Brain microvascular endothelial cell (primary cell): ENCODE measurements around the gene YOD1.

Experiments
- DNase-seq: peaks from one replicate; pipeline ENCODE4 v3.0.0-alpha.2; 2020
- H3K27ac ChIP-seq: fragments of 250-450 bp; sonication (Bioruptor Pico); 2 replicates; pipeline ENCODE4 v1.5.1; 2020; ENCODE audit warnings: mild to moderate bottlenecking, moderate library complexity
- H3K27me3 ChIP-seq: fragments of 250-450 bp; sonication (Bioruptor Pico); replicated peaks from 2 replicates; pipeline ENCODE4 v1.5.1; 2020; ENCODE audit warnings: mild to moderate bottlenecking
- H3K36me3 ChIP-seq: fragments of 250-450 bp; sonication (Bioruptor Pico); replicated peaks from 2 replicates; pipeline ENCODE4 v1.5.1; 2020; ENCODE audit warnings: mild to moderate bottlenecking
- H3K4me3 ChIP-seq: 2 replicates; pipeline ENCODE4 v1.5.1; 2011; ENCODE audit warnings: low read depth, mild to moderate bottlenecking, control low read depth, low read length, moderate library complexity
- in situ Hi-C: cut with HindIII; loops from 2 replicates; pipeline ENCODE4 v1.10.0; 2017; ENCODE audit warnings: low sequenced_read_pairs, low pct_ligation_motif_present
- TF ChIP-seq, protein P1 (sequence below): IDR thresholded peaks from 2 replicates; pipeline ENCODE4 v1.5.1; 2011; ENCODE audit warnings: low read depth, mild to moderate bottlenecking, moderate library complexity, low read length, control low read depth, inconsistent platforms; ENCODE audit errors: missing control alignments

Gene YOD1

DNA sequence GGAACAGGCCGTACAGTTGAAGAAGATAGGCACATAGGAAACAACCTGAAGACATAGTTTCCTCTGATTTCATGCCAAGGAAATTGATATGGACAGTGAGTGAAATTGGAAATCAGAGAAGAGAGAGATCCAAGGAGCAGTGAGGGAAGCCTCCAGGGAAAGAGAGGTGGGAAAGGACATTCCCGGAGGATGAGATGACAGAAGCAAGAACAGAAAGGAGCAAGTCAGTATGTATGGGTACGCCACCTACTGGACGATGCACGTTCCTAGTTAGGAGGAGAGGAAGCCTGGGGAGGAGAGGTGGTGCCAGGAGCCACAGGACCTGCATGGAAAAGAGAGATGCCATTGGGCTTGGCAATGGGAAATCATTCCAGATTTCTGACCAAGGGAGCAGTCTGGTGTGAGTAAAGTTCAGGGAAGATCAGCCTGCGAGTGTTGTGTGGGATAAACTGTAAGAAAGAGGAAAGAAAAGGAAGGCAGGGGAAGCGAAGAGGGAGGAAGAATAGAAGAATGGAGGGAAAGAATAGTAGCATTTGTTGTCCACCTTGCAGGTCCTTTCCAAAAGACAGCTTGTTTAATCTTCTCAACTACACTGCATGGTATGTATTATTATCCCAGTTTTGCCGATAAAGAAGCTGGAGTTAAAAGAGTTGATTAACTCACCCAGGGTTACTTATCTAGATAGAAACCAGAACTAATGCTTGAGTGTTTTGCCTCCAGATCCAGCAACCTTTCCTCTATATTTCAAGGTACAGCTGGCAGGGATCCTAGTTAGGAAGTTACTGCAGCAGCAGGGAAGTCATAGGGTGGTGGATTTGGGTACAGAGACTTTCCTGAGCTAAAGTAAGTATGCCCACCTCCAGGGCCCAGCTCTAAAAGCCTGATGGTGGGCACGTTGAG lies 45.8 kb downstream of the YOD1 start:
- no peak overlapping the region for H3K27ac ChIP-seq
- DNase-seq: peak; percentile 69
- TF ChIP-seq, protein P1, sequence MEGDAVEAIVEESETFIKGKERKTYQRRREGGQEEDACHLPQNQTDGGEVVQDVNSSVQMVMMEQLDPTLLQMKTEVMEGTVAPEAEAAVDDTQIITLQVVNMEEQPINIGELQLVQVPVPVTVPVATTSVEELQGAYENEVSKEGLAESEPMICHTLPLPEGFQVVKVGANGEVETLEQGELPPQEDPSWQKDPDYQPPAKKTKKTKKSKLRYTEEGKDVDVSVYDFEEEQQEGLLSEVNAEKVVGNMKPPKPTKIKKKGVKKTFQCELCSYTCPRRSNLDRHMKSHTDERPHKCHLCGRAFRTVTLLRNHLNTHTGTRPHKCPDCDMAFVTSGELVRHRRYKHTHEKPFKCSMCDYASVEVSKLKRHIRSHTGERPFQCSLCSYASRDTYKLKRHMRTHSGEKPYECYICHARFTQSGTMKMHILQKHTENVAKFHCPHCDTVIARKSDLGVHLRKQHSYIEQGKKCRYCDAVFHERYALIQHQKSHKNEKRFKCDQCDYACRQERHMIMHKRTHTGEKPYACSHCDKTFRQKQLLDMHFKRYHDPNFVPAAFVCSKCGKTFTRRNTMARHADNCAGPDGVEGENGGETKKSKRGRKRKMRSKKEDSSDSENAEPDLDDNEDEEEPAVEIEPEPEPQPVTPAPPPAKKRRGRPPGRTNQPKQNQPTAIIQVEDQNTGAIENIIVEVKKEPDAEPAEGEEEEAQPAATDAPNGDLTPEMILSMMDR: peak; percentile 92
- no peaks in the 10 kb centered on the region for H3K27me3 ChIP-seq
- no peak overlapping the region for H3K4me3 ChIP-seq
- in situ Hi-C loops: no loop called here
- H3K36me3 ChIP-seq: no peaks in the 10 kb centered on the region

DNA sequence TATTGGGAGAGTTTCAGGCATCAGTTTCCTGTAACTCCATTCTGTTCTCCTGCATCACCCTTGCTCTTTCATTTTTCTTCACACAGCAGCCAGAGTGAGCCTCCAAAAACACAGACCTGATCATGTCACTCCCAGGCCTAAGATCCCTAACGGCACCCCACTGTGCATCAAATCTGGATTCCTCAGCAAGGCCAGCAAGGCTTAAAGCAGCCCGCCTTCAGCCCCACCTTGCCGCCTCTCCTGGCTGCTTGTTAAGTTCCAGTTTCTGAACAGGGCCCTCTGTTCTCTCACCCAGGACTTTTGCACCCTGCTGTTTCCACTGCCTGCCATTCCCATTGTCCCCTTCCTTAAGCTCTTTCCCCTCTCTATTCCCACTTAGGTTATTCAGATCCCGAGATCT lies 47.8 kb downstream of the YOD1 start:
- peaks cover 2% of the 10 kb centered on the region for H3K27me3 ChIP-seq
- in situ Hi-C loops: no loop called here
- H3K27ac ChIP-seq: no peak overlapping the region
- DNase-seq: no peak
- H3K36me3 ChIP-seq: no peaks in the 10 kb centered on the region
- TF ChIP-seq, protein P1: no peak
- no peak overlapping the region for H3K4me3 ChIP-seq

DNA sequence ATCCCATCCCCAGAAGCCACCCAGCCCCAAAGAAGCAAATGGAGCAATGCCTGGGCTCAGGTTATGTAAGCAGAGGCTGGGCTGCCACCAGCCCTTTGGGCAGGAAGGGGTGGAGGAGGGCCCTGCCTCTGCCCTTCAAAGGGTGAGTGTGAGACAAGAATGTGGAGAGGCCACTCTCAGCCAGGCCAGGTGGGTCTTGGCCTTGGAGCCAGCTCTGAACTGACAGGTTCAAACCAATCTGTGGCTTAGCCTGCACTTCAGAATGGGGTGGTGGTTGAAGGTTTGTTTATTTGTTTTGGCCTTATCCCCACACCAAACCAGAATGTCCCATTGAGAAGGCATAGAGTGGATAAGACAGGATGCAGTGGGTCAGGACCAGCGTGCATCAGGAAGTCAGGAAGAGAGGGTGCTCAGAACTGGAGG lies 48.3 kb downstream of the YOD1 start:
- Histone ChIP-seq H3K4me3 (no peak overlapping the region), H3K36me3 (no peaks in the 10 kb centered on the region), H3K27ac (no peak overlapping the region), H3K27me3 (peaks cover 4% of the 10 kb centered on the region)
- in situ Hi-C loops: no loop called here
- DNase-seq: no peak
- TF ChIP-seq, protein P1: no peak

DNA sequence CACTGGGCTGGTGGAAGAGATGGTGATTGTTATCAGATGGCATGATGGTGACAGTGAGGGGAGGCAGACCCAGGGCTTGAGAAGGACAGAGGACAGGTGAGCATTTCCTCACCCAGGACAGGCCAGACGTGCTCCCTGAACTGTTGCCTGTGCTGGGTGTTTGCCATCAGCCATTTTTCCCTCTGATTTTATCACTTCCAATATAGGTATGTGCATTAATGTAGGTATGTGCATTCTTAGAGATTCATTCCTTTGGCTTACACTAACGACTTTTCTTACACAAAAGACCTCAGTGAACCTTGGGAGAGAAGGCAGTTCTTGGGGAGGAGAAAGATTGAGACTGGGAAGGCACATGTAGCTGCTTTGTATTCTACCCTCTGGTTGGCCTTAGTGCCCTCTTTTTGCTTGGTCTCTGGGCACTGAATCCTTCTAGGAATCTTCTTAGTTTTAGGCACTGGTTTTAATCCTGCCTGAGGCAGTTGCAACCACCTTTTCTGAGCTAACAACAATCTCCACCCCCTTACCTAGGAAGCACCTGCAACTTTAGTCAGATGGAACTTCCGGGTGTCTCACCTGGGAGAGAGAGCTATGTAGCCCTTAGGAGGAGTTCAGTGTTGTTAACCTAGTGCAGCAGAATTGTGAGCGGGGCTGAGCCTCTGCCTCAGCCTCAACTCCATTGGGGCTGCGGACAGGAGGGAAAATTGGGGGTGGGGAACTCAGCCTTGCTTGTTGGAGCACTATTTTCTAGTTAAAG lies 49.3 kb downstream of the YOD1 start:
- Histone ChIP-seq H3K27ac (no peak overlapping the region), H3K4me3 (no peak overlapping the region), H3K27me3 (peaks cover 4% of the 10 kb centered on the region), H3K36me3 (no peaks in the 10 kb centered on the region)
- TF ChIP-seq, protein P1: no peak
- in situ Hi-C loops: no loop called here
- no peak for DNase-seq

DNA sequence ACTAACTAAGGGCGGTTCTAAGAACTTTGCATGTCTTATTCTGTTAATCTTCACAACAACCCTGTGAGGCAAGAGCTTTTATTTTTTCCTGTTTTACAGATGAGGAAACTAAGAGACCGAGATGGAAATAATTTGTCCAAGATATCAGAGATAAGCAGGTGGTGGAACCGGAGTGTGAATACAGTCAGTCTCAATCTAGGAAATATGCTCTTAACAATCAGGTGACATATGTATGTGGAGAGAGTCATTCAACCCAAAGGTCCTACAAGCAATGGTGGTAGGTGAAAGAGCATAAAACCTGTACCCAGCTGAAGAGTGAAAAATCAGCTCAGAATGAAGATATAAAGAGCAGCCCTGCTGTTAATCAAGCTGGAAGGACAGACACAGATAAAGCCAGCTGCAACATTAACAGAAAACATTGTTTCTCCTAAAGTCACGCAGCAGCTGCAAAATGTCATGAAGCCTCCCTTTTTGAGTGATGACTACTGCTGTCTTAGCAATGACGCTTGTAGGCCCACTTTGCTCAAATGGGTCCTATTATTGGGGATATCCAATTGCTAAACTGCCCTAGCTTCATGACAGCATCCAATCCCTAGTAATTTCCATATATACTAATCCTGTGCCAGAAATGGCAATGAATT lies 50.2 kb downstream of the YOD1 start:
- peaks cover 4% of the 10 kb centered on the region for H3K27me3 ChIP-seq
- H3K27ac ChIP-seq: no peak overlapping the region
- TF ChIP-seq, protein P1: no peak
- DNase-seq: no peak
- no peaks in the 10 kb centered on the region for H3K36me3 ChIP-seq
- no peak overlapping the region for H3K4me3 ChIP-seq
- in situ Hi-C loops: no loop called here
